ENCODE data around the gene ABITRAM.
"Not testable (repeated sequence)": the region's sequence is repeated elsewhere in the genome, so short reads cannot be mapped to it uniquely, and the experiment has no call there.

DNA sequence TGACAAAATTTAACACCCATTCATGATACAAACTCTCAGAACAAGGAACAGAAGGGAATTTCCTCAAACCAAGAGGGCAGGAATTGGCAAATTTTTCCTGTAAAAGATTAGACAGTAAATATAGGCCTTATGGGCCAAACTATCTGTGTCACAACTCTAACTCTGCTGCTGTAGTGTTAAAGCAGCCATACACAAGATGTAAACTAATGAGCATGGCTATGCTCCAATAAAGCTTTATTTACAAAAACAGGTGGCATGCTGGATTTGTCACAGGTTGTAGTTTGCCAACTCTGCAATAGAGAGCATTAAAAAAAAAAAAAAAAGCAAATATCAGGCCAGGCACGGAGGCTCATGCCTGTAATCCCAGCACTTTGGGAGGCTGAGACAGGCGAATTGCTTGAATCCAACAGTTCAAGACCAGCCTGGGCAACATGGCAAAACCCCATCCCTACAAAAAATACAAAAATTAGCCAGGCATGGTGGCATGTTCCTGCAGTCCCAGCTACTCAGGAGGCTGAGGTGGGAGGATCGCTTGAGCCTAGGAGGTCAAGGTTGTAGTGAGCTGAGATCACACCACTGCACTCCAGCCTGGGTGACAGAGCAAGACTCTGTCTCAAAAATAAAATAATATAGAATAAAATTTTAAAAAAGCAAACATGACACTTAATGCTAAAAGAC is 47.5 kb upstream of the ABITRAM start:
- TF ChIP-seq, protein P1, sequence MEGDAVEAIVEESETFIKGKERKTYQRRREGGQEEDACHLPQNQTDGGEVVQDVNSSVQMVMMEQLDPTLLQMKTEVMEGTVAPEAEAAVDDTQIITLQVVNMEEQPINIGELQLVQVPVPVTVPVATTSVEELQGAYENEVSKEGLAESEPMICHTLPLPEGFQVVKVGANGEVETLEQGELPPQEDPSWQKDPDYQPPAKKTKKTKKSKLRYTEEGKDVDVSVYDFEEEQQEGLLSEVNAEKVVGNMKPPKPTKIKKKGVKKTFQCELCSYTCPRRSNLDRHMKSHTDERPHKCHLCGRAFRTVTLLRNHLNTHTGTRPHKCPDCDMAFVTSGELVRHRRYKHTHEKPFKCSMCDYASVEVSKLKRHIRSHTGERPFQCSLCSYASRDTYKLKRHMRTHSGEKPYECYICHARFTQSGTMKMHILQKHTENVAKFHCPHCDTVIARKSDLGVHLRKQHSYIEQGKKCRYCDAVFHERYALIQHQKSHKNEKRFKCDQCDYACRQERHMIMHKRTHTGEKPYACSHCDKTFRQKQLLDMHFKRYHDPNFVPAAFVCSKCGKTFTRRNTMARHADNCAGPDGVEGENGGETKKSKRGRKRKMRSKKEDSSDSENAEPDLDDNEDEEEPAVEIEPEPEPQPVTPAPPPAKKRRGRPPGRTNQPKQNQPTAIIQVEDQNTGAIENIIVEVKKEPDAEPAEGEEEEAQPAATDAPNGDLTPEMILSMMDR (IDR thresholded peaks at IDR 0.05): not testable (repeated sequence)
- not testable (repeated sequence) for TF ChIP-seq POLR2A (IDR thresholded peaks at IDR 0.05)
